ENCODE measurements around the gene SEMA4D. TPM values are rescaled to one million over a fixed set of nuclear protein-coding genes. Genes with fewer than 3 reads are reported as not detected.

SEMA4D gene
- total and polyA plus RNA-seq, 12 donors: 3.5 to 57.0 (median 26.7) TPM

- WGBS, 4 donors: 57 to 68% (median 62%) methylated on average over 5 of the region's 5 CpGs
- H3K9me3 ChIP-seq (replicated peaks in 1 of 3): no peaks in the 10 kb centered on the region
- H3K4me1 ChIP-seq (replicated peaks in 1 of 2): peaks cover 19 to 32% of the 10 kb centered on the region in 2 donors
- TF ChIP-seq CTCF (IDR thresholded peaks at IDR 0.05) (no peak), POLR2A (IDR thresholded peaks at IDR 0.05) (no peak)
- intact Hi-C loops (cut with DNase I): loop anchor here in 1 of 2 donors (10.0 kb wide), 1 partner anchor 48 kb away; no protein-coding TSS in a partner anchor
- H3K36me3 ChIP-seq (replicated peaks in 1 of 2): no peaks in the 10 kb centered on the region
- no peak overlapping the region for H3K27ac ChIP-seq
- H3K4me3 ChIP-seq: no peak overlapping the region
- no peak for DNase-seq
- H3K27me3 ChIP-seq: no peaks in the 10 kb centered on the region
Measured at GRCh38 chr9:89502671-89503070, 4.8 kb upstream of the SEMA4D start.

DNA sequence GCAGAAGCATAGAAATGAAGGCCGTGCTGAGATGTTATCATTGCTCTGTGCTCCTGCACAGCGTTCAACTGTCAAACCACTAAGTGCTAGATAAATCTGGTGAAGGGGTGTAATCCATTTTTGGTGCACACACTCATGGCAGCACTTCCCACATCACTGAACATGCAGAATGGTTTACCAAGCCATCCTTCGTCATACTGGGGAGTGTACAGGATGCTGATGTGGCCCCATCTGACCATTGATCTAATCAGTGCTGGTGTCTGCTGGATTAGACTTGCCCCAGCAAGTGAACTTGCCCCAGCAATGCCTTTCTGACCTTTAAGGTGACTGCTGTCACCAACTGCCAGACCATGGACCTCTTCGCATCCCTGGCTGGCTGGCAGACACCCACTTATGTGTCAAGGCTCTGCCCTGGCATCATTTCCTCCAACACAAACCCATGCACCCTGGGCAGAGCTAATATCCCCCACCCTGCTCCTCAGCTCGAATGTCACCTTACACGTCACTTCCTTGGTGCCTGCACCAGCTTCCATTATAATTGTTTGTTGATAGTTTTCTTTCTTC lies 4.2 kb upstream of the SEMA4D start:
- no peaks in the 10 kb centered on the region for H3K36me3 ChIP-seq (replicated peaks in 1 of 2)
- no peak for DNase-seq
- no peaks in the 10 kb centered on the region for H3K9me3 ChIP-seq (replicated peaks in 1 of 3)
- no peak for TF ChIP-seq POLR2A (IDR thresholded peaks at IDR 0.05)
- no peak for TF ChIP-seq CTCF (IDR thresholded peaks at IDR 0.05)
- H3K4me3 ChIP-seq: no peak overlapping the region
- peaks cover 15 to 27% of the 10 kb centered on the region in 2 donors for H3K4me1 ChIP-seq (replicated peaks in 1 of 2)
- H3K27me3 ChIP-seq: no peaks in the 10 kb centered on the region
- WGBS, 4 donors: 80 to 85% (median 82%) methylated on average over 6 of the region's 6 CpGs
- no peak overlapping the region for H3K27ac ChIP-seq
- intact Hi-C loops (cut with DNase I): loop anchor here in 1 of 2 donors (10.0 kb wide), 1 partner anchor 47 kb away; no protein-coding TSS in a partner anchor

DNA sequence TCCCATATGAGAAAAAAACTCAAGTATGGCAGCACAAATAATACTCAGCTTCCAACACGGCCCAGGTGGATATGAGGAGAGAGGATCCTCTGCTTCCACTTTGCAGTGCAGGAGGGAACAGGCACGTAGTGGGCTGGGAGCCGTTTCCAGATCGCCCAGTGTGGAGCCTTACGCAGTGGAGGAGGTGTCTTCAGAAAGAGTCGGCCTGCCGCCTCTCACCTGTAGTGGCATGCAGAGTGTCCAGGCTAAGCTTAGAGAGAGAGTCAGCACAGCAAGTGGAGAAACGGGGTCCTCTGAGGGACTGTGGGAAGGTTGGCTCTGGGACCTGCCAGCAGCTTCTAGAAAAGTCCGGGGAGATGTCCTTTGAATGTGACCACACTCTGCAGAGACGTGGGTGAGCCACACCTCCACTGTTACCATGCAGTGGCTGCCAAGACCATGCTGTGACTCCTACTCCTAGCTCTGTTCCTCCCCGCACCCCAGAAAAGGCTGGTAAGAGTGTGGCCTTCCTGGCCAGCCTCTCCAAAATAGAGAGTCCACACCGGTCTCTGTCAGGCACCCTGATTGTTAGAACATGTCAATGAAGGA lies 3.5 kb upstream of the SEMA4D start:
- H3K27ac ChIP-seq: no peak overlapping the region
- no peaks in the 10 kb centered on the region for H3K36me3 ChIP-seq (replicated peaks in 1 of 2)
- H3K9me3 ChIP-seq (replicated peaks in 1 of 3): no peaks in the 10 kb centered on the region
- intact Hi-C loops (cut with DNase I): loop anchor here in 1 of 2 donors (10.0 kb wide), 1 partner anchor 47 kb away; no protein-coding TSS in a partner anchor
- H3K4me3 ChIP-seq: no peak overlapping the region
- no peak for DNase-seq
- WGBS, 4 donors: 73 to 89% (median 80%) methylated on average over 5 to 12 of the region's 12 CpGs
- peaks cover 18 to 30% of the 10 kb centered on the region in 2 donors for H3K4me1 ChIP-seq (replicated peaks in 1 of 2)
- TF ChIP-seq CTCF (IDR thresholded peaks at IDR 0.05) (no peak), POLR2A (IDR thresholded peaks at IDR 0.05) (no peak)
- H3K27me3 ChIP-seq: no peaks in the 10 kb centered on the region

- peaks cover 14 to 28% of the 10 kb centered on the region in 2 donors for H3K4me1 ChIP-seq (replicated peaks in 1 of 2)
- 80 to 96% (median 90%) methylated on average over 5 of the region's 5 CpGs for WGBS, 4 donors
- H3K4me3 ChIP-seq: no peak overlapping the region
- intact Hi-C loops (cut with DNase I): loop anchor here in 1 of 2 donors (10.0 kb wide), 1 partner anchor 45 kb away; no protein-coding TSS in a partner anchor
- TF ChIP-seq CTCF (IDR thresholded peaks at IDR 0.05): no peak
- TF ChIP-seq POLR2A (IDR thresholded peaks at IDR 0.05): no peak
- no peaks in the 10 kb centered on the region for H3K36me3 ChIP-seq (replicated peaks in 1 of 2)
- no peak overlapping the region for H3K27ac ChIP-seq
- H3K27me3 ChIP-seq: no peaks in the 10 kb centered on the region
- no peaks in the 10 kb centered on the region for H3K9me3 ChIP-seq (replicated peaks in 1 of 3)
- DNase-seq: no peak
Measured at GRCh38 chr9:89500008-89500407, 2.1 kb upstream of the SEMA4D start.

All from adrenal gland (tissue), 12 donors.